PC-9 (cell line): Measurements from ENCODE around the gene NEIL3.

ENCODE experiments used
- CTCF ChIP-seq: fragments of 200-600 bp; sonication (generic); conservative IDR thresholded peaks from 2 replicates; pipeline ENCODE4 v1.6.1; 2017; ENCODE audit warnings: mixed run types, antibody characterized with exemption, mild to moderate bottlenecking, moderate library complexity
- EZH2 ChIP-seq: fragments of 200-600 bp; sonication (generic); IDR thresholded peaks from 2 replicates; pipeline ENCODE4 v1.8.0; 2017; ENCODE audit warnings: antibody characterized with exemption, low read depth

- TF ChIP-seq CTCF (no peak), EZH2 (no peak)
Measured at GRCh38 chr4:177321647-177322046, 12.0 kb downstream of the NEIL3 start.
